GM19099 (cell line): Measurements from ENCODE around the gene FAM76B.

Source experiments
- POLR2A ChIP-seq: IDR thresholded peaks from 3 replicates; pipeline ENCODE4 v1.6.1; 2011; ENCODE audit warnings: low read depth; ENCODE audit not compliant: insufficient read length; ENCODE audit errors: extremely low read depth

FAM76B gene

GRCh38 chr11:95727111-95727510 is 62.5 kb downstream of the FAM76B start:
- TF ChIP-seq POLR2A, result no peak

- TF ChIP-seq POLR2A, result no peak
These were observed 64.4 kb downstream of the FAM76B start for GRCh38 chr11:95725196-95725595.

- TF ChIP-seq POLR2A, result no peak
These were observed 66.1 kb downstream of the FAM76B start for GRCh38 chr11:95723361-95723942.

- no peak for TF ChIP-seq POLR2A
These were observed 69.4 kb downstream of the FAM76B start for GRCh38 chr11:95720195-95720594.
